Measurements from ENCODE around the gene TRMT11.
"Not testable (repeated sequence)": the region's sequence is repeated elsewhere in the genome, so short reads cannot be mapped to it uniquely, and the experiment has no call there.

The TRMT11 gene

GRCh38 chr6:125956506-125957390 is 29.6 kb upstream of the TRMT11 start, which contains the start of gene HINT3:
Gene HINT3, plus strand, starts transcription at chr6:125956770. Its CDS starts 208 bp downstream, at chr6:125956978.
- peak; percentile 92 for DNase-seq

- DNase-seq, result no peak
Measured at GRCh38 chr6:125957391-125957693, 29.0 kb upstream of the TRMT11 start.

GRCh38 chr6:125957845-125958244 is 28.5 kb upstream of the TRMT11 start:
- peak; percentile 17 for DNase-seq

GRCh38 chr6:125959041-125959440 is 27.3 kb upstream of the TRMT11 start:
- no peak for DNase-seq

GRCh38 chr6:125961117-125961516 is 25.2 kb upstream of the TRMT11 start:
- no peak for DNase-seq

- DNase-seq, result no peak
Measured at GRCh38 chr6:125962900-125963497, 23.3 kb upstream of the TRMT11 start.

GRCh38 chr6:125963817-125964216 is 22.5 kb upstream of the TRMT11 start:
- no peak for DNase-seq

GRCh38 chr6:125966569-125966968 is 19.8 kb upstream of the TRMT11 start:
- no peak for DNase-seq

- no peak for DNase-seq
Measured at GRCh38 chr6:125968493-125968892, 17.8 kb upstream of the TRMT11 start.

GRCh38 chr6:125970760-125971159 is 15.6 kb upstream of the TRMT11 start:
- no peak for DNase-seq

- DNase-seq, result not testable (repeated sequence)
Measured at GRCh38 chr6:125972478-125972877, 13.9 kb upstream of the TRMT11 start.

GRCh38 chr6:125974214-125974866 is 12.0 kb upstream of the TRMT11 start:
- DNase-seq, result peak; percentile 36

GRCh38 chr6:125979101-125979500 is 7.2 kb upstream of the TRMT11 start:
- no peak for DNase-seq

- DNase-seq, result no peak
Measured at GRCh38 chr6:125981571-125982185, 4.7 kb upstream of the TRMT11 start.

GRCh38 chr6:125983246-125983945 is 2.9 kb upstream of the TRMT11 start:
- no peak for DNase-seq

GRCh38 chr6:125984311-125984710 is 2.0 kb upstream of the TRMT11 start:
- no peak for DNase-seq

GRCh38 chr6:125985522-125985921 is 818 bp upstream of the TRMT11 start:
- no peak for DNase-seq

GRCh38 chr6:125985979-125986300 is 400 bp upstream of the TRMT11 start:
- DNase-seq, result no peak

- DNase-seq, result peak; percentile 66
Measured at GRCh38 chr6:125987026-125987617, 782 bp downstream of the TRMT11 start.

- DNase-seq, result no peak
Measured at GRCh38 chr6:125988280-125988679, 1.9 kb downstream of the TRMT11 start.

- no peak for DNase-seq
Measured at GRCh38 chr6:125989631-125990030, 3.3 kb downstream of the TRMT11 start.

- no peak for DNase-seq
Measured at GRCh38 chr6:125991653-125992052, 5.3 kb downstream of the TRMT11 start.

Measured in NCI-H526 treated with DMSO at 0.1 percent for 48 hours (cell line).